ENCODE data around the gene SLC22A16. TPM values are rescaled to one million over a fixed set of nuclear protein-coding genes. Genes with fewer than 3 reads are reported as not detected.

The SLC22A16 gene
- total RNA-seq, 1 donor from 2014 or later, result not detected

DNA sequence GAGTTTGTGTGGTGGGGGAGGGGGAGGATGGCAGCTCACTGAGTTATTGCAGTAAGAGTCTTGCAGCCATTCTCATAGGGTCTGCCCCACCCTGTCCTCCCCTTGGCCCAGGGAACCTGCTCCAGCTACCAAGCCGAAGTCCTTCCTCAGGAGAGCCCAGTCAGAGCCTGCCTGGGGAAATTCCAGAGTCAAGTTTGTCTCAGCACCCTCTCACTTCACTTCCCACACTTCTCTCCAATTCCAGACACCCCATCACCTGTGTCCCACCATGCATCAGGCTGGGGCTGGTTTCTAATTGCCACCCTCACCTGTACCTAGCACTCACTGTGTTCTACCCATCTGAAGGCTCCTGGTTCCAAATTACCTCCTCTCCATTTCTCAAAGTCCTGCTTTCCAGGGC lies 10.3 kb upstream of the SLC22A16 start:
- no peak overlapping the region for H3K4me3 ChIP-seq (ENCODE audit: low read depth, low read length)
- no peak for DNase-seq (ENCODE audit: low read depth)
- TF ChIP-seq, protein P1, sequence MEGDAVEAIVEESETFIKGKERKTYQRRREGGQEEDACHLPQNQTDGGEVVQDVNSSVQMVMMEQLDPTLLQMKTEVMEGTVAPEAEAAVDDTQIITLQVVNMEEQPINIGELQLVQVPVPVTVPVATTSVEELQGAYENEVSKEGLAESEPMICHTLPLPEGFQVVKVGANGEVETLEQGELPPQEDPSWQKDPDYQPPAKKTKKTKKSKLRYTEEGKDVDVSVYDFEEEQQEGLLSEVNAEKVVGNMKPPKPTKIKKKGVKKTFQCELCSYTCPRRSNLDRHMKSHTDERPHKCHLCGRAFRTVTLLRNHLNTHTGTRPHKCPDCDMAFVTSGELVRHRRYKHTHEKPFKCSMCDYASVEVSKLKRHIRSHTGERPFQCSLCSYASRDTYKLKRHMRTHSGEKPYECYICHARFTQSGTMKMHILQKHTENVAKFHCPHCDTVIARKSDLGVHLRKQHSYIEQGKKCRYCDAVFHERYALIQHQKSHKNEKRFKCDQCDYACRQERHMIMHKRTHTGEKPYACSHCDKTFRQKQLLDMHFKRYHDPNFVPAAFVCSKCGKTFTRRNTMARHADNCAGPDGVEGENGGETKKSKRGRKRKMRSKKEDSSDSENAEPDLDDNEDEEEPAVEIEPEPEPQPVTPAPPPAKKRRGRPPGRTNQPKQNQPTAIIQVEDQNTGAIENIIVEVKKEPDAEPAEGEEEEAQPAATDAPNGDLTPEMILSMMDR (IDR thresholded peaks at IDR 0.05; ENCODE audit: insufficient read depth, low read length, severe bottlenecking), result no peak
- no peaks in the 10 kb centered on the region for H3K27me3 ChIP-seq (ENCODE audit: control insufficient read depth, insufficient read depth, low read length)
- no peaks in the 10 kb centered on the region for H3K36me3 ChIP-seq (ENCODE audit: control insufficient read depth, insufficient read depth, low read length)
- FAIRE-seq, result no peak

DNA sequence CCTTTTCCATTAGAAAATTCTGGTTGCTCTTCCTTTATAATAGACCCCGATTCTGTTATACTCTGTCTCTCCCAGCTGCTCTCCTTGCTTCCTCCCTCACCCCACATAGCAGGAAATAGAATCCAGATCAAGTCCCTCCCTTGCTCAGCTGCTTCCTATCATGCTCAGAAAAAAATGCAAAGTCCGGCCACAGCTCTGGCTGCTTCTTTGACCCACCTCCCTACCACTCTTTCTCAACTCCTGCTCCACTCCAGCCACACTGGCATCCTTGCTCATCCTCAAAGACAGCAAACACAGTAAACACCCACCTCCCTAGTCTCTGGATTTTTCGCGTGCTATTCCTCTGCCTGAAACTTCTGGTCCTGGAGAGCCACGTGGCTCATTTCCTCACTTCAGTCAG lies 9.1 kb upstream of the SLC22A16 start:
- Histone ChIP-seq H3K4me3 (ENCODE audit: low read depth, low read length) (no peak overlapping the region), H3K36me3 (ENCODE audit: control insufficient read depth, insufficient read depth, low read length) (no peaks in the 10 kb centered on the region), H3K27me3 (ENCODE audit: control insufficient read depth, insufficient read depth, low read length) (no peaks in the 10 kb centered on the region)
- DNase-seq (ENCODE audit: low read depth), result no peak
- no peak for FAIRE-seq
- TF ChIP-seq, protein P1 (IDR thresholded peaks at IDR 0.05; ENCODE audit: insufficient read depth, low read length, severe bottlenecking), result no peak

DNA sequence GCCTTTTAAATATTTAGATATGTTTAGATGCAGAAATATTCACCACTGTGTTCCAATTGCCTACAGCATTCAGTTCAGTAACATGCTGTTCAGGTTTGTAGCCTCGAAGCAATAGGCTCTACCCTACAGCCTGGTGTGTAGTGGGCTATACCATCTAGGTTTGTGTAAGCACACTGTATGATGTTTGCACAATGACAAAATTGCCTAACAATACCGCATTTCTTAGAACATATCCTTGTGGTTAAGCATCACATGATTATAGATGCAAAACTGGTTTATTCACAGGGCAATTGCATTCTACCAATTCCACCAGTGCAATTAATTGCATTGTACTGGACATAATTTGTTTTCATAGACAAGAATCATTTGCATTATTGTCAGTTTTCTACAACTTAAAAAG lies 7.9 kb upstream of the SLC22A16 start:
- no peaks in the 10 kb centered on the region for H3K27me3 ChIP-seq (ENCODE audit: control insufficient read depth, insufficient read depth, low read length)
- TF ChIP-seq, protein P1 (IDR thresholded peaks at IDR 0.05; ENCODE audit: insufficient read depth, low read length, severe bottlenecking), result no peak
- FAIRE-seq, result no peak
- no peak overlapping the region for H3K4me3 ChIP-seq (ENCODE audit: low read depth, low read length)
- H3K36me3 ChIP-seq (ENCODE audit: control insufficient read depth, insufficient read depth, low read length), result no peaks in the 10 kb centered on the region
- peak; percentile 85 for DNase-seq (ENCODE audit: low read depth)

DNA sequence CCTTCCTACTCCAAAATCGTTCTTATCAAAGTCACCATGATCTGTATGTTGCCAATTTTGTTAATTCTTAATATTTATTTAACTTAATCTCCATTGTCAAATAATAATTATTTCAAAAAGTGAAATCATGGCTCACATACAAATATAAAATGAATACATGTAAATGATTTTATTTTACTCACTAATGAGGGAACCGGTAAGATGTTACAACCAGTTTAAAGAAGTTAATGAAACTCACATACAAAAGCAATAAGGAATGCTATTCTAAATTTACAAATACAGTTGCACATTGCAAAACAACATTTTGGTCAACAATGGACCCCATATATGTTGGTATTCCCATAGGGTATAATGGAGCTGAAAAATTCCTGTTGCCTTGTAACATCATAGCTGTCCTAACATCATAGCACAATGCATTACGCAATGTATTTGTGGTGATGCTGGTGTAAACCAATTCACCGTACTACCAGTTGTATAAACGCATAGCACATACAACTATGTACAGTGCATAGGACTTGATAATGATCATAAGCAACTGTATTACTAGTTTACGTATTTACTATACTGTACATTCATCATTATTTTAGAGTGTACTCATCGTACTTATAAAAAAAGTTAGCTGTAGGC lies 6.5 kb upstream of the SLC22A16 start:
- Histone ChIP-seq H3K36me3 (ENCODE audit: control insufficient read depth, insufficient read depth, low read length) (no peaks in the 10 kb centered on the region), H3K27me3 (ENCODE audit: control insufficient read depth, insufficient read depth, low read length) (peaks cover 4% of the 10 kb centered on the region), H3K4me3 (ENCODE audit: low read depth, low read length) (no peak overlapping the region)
- FAIRE-seq (no peak), DNase-seq (ENCODE audit: low read depth) (no peak)
- TF ChIP-seq, protein P1 (IDR thresholded peaks at IDR 0.05; ENCODE audit: insufficient read depth, low read length, severe bottlenecking), result no peak

DNA sequence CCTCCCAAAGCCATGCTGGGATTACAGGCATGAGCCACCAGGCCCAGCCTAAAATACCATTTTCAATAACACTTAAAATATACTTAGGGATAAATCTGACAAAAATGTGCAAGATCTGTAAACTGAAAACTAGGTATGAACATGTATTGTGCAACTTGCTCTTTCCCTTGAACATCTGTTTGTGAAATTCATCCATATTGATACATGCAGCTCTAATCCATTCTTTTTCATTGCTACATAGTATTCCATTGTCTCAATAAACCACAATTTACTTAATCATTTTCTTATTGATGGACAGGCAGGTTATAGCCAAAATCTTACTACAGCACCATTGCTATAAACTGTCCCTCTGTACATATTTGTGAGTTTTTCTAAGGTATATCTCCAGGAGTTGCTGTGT lies 4.7 kb upstream of the SLC22A16 start:
- Histone ChIP-seq H3K36me3 (ENCODE audit: control insufficient read depth, insufficient read depth, low read length) (no peaks in the 10 kb centered on the region), H3K27me3 (ENCODE audit: control insufficient read depth, insufficient read depth, low read length) (peaks cover 5% of the 10 kb centered on the region), H3K4me3 (ENCODE audit: low read depth, low read length) (no peak overlapping the region)
- TF ChIP-seq, protein P1 (IDR thresholded peaks at IDR 0.05; ENCODE audit: insufficient read depth, low read length, severe bottlenecking), result no peak
- no peak for FAIRE-seq
- no peak for DNase-seq (ENCODE audit: low read depth)

DNA sequence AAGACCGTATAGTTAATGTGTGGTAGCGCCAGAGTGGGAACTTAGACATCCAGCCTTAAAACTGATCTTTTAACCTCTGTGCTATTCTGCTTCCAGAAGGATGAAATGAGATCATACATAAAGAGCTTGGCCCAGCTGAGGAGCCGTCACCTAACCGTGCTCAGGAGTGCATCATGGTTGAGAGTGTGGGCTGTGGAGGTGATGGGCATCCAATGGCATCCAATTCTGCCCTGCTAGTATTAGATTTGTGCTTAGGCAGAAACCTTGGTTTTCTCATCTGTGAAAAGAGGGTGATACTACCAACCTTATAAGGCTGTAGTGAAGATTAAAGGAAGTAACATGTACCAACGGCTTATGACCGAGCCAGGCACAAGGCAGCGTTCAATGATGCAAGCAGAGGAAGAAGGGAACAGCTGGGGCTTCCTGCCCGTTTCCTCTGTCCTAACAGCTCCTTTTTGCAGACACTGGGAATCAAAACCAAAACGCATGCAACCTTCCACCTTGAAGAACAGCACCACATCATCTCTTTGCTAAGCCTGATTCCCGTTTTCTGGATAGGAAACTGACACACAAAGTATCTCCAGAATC lies 1.3 kb downstream of the SLC22A16 start:
- TF ChIP-seq, protein P1 (IDR thresholded peaks at IDR 0.05; ENCODE audit: insufficient read depth, low read length, severe bottlenecking), result no peak
- H3K4me3 ChIP-seq (ENCODE audit: low read depth, low read length), result no peak overlapping the region
- H3K36me3 ChIP-seq (ENCODE audit: control insufficient read depth, insufficient read depth, low read length), result no peaks in the 10 kb centered on the region
- DNase-seq (ENCODE audit: low read depth) (no peak), FAIRE-seq (no peak)
- peaks cover 12% of the 10 kb centered on the region for H3K27me3 ChIP-seq (ENCODE audit: control insufficient read depth, insufficient read depth, low read length)
